NCI-H774 (cell line): ENCODE data around the gene C8A.

Experiments used
- DNase-seq: peaks from one replicate; lab custom pipeline; 2025; lab: John Stamatoyannopoulos, UW

The C8A gene

DNA sequence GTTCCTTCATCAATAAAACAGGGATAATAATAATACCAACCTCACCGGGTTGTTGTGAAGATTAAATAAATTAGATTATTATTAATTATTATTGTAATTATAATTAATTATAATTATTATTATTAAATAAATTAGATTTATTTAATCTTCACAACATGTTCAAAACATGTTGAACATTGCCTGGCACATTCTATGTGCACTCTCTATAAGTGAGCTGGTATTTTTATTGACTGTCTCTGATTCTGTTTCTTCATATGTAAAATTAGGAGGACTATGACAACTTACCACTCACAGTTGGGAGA is 112.1 kb downstream of the C8A start:
- DNase-seq, result no peak

DNA sequence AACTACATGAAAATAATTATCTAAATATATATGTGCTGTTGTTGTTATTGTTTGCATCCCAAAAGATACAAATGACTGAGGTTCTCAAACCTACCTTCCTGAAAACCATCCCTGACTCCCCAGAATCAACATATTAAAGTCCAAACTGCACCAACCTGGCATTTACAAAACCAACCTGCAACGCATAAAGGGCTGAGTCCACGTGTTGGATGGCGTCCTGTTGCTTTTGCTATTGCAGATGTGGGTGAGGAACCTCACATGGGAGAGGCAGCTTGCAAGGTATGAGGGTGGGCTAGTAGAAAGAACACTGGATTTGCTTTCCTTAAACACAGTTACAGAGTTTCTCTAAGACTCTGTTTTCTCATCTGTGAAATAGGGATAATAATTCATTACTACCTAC is 112.8 kb downstream of the C8A start:
- DNase-seq, result no peak
